NCI-H1105 (cell line): ENCODE measurements around the gene SARS1.
"Not testable (repeated sequence)": the region's sequence is repeated elsewhere in the genome, so short reads cannot be mapped to it uniquely, and the experiment has no call there.

Source experiments
- DNase-seq: peaks from one replicate; lab custom pipeline; 2025; lab: John Stamatoyannopoulos, UW

The SARS1 gene

GRCh38 chr1:109275706-109276345, 62.1 kb downstream of the SARS1 start:
- DNase-seq, result no peak

DNA sequence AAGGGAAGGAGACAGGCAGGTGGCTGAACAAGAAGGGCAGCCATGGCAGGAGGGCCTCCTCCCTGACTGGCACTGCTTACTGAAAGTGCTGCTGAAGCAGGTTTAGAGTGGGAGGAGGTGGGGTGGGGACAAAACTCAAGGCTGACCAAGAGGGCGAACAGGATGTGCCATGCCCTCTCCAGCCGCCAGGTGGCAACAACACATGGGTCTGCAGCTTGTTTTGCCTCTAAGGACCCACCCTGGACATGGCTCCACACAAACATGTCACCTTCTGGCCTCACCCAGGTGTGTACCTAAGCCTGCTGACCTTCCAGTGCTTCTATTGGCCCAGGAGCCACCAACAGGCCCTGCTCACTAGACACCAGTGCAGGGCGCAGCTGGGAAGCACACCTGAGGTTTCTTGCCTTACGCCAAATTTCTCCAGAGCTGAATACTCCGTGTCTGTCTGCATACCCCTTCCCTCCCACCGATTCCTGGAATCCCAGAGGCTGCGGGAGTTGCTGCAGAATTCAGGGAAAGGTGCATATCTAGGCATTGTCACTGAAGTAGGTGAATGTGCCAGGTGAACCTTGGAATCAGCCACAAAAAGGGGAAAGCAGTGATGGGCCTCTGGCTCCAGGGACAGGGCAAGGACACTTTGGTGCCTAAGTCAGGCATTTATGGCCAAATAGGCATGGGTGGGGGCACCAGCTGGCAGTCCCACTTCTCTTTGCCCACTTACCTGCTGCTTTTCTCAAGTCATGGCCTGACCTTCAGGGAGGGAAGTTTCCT, 63.9 kb downstream of the SARS1 start:
- peak; percentile 52 for DNase-seq

DNA sequence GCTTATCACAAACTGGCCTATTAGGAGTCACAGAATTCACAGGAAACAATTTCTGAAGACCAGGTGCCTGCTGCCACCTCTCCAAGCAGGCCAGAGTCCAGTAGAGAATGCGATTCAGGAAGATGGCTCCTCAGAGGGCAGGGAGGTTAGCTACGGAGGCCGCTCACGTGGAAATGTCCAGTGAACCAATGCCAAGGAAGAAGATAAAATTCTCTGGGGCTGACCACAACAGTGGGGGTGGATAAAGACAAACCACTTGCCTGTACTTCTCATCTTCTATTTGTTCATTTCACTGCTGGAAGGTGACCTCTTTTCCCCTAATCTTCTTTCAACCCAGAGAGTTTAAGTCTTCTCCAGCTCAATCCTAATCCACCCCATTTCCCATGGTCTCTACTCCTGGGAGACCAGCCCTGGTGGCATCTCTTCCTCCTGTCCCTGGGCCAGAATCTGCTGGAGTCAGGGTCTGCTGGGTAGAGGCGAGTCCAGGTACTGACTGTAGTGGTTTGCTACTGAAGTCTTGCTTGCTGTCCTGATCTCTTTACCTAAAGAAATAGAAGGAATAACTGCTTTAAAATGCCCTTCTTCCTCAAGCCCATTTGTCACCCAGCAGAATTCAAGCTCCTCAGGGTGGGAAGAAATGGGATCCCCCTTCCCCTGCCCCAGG, 66.0 kb downstream of the SARS1 start:
- DNase-seq, result no peak

GRCh38 chr1:109280862-109281261, 67.1 kb downstream of the SARS1 start:
- no peak for DNase-seq

DNA sequence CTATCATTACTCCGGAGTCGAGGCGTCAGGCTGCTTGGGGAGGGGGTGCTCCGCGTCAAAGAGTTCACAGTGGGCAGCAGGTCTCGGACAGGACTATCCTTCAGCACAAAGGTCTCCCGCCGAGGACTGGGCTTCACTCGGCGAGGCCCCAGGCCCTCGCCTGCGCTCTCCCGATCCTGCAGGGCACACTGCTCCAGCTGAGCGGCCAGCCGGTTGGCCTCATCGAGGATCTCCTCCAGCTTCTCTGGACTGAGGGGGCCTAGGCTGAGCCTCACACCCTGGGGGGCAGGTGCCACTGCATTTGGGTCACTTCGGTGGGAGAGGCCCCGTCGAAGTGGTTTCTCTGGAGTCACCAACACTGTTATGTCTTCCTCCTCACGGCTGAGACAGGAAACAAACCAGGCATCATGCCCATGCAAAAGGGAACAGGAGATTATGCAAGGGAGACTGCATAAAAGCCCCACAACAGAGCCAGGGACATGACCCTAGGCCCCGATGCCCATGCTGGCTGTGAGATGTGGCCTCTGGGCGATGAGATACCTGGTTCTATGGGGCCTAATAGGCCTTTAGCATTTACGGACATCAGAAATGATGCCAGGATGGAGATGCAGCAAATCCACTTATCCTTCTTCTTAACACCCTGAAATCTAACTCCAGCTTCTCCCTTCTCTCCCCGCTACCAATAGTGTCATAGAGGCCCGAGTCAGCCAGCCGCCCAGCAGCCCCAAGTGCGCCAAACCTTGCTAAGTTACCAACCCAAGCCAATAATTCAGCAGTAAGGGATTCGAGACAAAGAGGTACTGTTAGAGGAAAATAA, 68.2 kb downstream of the SARS1 start:
- DNase-seq, result no peak

GRCh38 chr1:109282497-109282951, 68.8 kb downstream of the SARS1 start:
- peak; percentile 49 for DNase-seq

- peak; percentile 97 for DNase-seq
These were observed 69.4 kb downstream of the SARS1 start, which contains the start of gene PSRC1 for GRCh38 chr1:109282952-109283747. TSS of gene PSRC1 (minus strand) at chr1:109283145.

DNA sequence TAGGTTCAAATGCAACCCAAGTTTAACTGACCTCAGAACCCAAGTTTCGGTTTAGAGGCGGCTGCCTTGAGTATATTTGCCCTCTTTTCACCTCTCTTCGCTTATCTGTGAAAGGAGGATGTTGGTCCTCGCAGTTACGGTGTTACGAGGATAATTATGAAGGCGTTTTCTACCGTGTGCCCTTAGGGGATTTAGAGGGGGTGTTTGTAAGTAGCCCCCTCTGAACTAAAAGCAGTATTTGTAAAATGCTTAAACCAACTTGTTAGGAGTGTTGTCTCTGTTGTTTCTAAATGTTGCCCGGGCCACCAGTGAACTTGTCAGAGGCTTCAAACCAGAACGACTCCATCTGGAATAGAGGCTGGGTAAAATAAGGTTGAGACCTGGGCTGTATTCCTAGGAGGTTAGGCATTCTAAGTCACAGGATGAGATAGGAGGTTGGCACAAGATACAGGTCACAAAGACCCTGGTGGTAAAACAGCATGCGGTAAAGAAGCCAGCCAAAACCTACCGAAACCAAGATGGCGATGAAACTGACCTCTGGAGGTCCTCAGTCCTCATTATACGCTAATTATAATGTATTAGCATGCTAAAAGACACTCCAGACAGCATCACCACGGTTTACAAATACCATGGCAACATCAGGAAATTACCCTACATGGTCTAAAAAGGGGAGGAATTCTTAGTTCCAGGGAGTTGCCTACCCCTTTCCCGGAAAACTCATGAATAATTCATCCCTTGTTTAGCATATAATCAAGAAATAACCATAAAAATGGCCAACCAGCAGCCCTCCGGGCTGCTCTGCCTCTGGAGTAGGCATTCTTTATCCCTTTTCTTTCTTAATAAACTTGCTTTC, 70.3 kb downstream of the SARS1 start:
- no peak for DNase-seq

DNA sequence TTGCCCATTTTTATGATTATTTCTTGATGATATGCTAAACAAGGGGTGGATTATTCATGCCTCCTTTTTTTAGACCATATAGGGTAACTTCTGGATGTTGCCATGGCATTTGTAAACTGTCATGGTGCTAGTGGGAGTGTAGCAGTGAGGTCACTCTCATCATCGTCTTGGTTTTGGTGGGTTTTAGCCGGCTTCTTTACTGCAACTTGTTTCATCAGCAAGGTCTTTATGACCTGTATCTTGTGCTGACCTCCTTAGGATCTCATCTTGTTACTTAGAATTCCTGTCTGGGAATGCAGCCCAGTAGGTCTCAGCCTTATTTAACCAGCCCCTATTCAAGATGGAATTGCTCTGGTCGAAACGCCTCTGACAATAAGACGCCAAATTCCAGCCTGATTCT, 73.0 kb downstream of the SARS1 start:
- not testable (repeated sequence) for DNase-seq
